Right renal cortex interstitium (tissue), 3 donors: ENCODE measurements around the gene NSMCE3. TPM values are rescaled to one million over a fixed set of nuclear protein-coding genes. Genes with fewer than 3 reads are reported as not detected.

Source experiments
- DNase-seq, 3 donors: peaks; one replicate each; pipeline ENCODE4 v3.0.0-alpha.2; 2013; ENCODE audit warnings: low read depth in 3 of 3, low spot score in 2 of 3
- polyA plus RNA-seq, 3 donors: library from polyadenylated mRNA; unstranded; fragments of 120-200 nt; gene quantifications; one replicate each; pipeline ENCODE4 v1.2.1, GENCODE V29; 2013; ENCODE audit not compliant: insufficient read length in 3 of 3

Gene NSMCE3
- polyA plus RNA-seq, 3 donors, result 8.9 to 9.5 (median 9.1) TPM

DNA sequence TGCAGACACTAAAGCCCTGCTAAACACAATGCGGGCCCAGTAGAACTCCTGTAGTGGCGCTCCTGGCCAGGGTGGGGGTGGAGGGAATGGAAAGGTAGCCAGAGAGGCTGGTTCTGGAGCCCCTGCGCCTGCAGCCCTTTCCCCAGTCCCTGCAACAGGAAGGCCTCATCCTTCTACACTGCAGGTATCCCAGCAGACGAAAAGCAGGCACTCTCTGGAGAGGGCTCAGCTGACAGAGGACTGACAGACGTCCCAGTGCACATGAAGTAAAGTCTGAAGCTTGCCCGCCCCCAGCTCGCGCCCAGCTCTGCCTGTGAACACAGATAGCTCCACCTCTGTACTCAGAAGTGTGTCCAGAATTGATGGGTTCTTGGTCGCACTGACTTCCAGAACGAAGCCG is 46.0 kb downstream of the NSMCE3 start:
- DNase-seq, result no peak

DNA sequence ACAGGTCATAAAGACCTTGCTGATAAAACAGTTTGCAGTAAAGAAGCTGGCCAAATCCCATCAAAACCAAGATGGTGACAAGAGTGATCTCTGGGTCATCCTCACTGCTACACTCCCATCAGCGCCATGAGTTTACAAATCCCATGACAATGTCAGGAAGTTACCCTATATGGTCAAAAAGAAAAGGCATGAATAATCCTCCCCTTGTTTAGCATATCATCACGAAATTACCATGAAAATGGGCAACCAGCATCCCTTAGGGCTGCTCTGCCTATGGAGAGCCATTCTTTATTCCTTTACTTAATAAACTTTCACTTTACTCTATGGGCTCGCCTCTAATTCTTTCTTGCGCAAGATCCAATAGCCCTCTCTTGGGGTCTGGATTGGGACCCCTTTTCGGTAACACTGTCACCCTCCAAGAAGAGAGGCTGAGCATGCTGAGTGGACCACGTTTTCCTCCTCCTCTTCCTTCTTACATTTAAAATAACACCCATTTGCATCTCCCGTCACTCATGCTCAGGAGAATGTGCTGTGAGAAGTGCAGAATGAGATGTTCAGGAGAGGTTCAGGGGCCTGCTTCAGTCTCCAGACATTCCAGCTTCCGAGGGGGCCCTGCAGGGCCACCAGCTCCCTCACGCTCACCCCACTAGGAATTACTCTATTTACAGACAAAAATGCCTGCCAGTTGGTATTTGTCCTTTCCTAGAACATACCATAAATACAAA is 47.3 kb downstream of the NSMCE3 start:
- DNase-seq, result no peak

DNA sequence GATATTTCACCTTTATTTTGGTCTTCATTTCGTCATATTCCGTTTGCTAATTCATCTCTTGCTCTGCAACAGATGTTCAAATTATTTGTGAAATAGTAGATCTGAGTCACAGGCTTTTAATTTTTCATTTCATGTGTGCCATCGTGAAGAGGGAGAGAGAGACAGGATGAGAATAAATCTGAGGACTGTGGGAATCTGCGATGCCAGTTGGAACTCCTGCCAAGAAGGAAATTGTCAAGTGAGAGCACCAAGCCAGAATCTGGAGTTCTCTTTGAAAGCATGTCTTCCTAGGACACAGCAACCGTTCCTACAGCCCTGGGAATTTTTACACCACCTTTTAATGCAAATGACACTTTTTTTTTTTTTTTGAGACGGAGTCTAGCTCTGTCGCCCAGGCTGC is 48.8 kb downstream of the NSMCE3 start:
- no peak for DNase-seq

DNA sequence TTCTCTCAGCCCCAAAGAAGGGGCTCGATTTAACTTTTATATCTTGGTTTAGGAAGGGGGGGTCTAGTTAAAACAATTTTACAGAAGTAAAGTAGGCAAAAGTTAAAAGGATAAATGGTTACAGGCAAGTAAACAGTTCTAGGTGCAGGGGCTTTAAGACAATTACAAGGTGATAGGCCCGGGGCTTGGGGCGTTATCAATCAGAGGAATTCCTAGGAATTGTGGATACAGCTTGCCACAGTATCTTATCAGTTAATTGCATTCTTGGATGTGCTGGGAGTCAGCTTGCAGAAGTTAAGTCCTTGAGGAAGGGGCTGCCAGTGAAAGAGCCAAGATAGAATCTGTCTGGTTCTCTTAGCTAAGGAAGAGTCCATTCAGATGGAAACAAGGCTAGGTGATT is 52.7 kb downstream of the NSMCE3 start:
- no peak for DNase-seq
